Liver (tissue), 3 donors: ENCODE data around the gene SPRR2B.

Experiments used
- ATF3 ChIP-seq: IDR thresholded peaks from 2 replicates; pipeline ENCODE4 v1.6.1; 2016; ENCODE audit warnings: antibody characterized with exemption
- CTCF ChIP-seq: fragments of 150-350 bp; IDR thresholded peaks from 2 replicates; pipeline ENCODE4 v1.5.1; 2017; ENCODE audit warnings: improper control_type of control experiment, low read depth, low read length; ENCODE audit not compliant: missing input control
- GABPA ChIP-seq, 2 donors: IDR thresholded peaks in 1 of 2; conservative IDR thresholded peaks in 1 of 2; 2 replicates each; pipeline ENCODE4 v1.6.1; 2016; ENCODE audit warnings: antibody characterized with exemption in 2 of 2, mild to moderate bottlenecking in 1 of 2, moderate library complexity in 1 of 2
- MAX ChIP-seq: IDR thresholded peaks from 2 replicates; pipeline ENCODE4 v1.6.1; 2016; ENCODE audit warnings: antibody characterized with exemption
- NR2F2 ChIP-seq: IDR thresholded peaks from 2 replicates; pipeline ENCODE4 v1.6.1; 2016; ENCODE audit warnings: antibody characterized with exemption
- TAF1 ChIP-seq: conservative IDR thresholded peaks from 2 replicates; pipeline ENCODE4 v1.6.1; 2016; ENCODE audit warnings: antibody characterized with exemption, mild to moderate bottlenecking
- YY1 ChIP-seq: IDR thresholded peaks from 2 replicates; pipeline ENCODE4 v1.6.1; 2016; ENCODE audit warnings: antibody characterized with exemption, mild to moderate bottlenecking
- TF ChIP-seq, protein P1 (sequence below): IDR thresholded peaks from 2 replicates; pipeline ENCODE4 v1.6.1; 2016; ENCODE audit warnings: antibody characterized with exemption, mild to moderate bottlenecking
- donor health status: healthy.
- donor health status: healthy.

GRCh38 chr1:153081736-153082135 lies 10.3 kb upstream of the SPRR2B start:
- no peak for TF ChIP-seq CTCF
- TF ChIP-seq NR2F2 = no peak
- TF ChIP-seq MAX = no peak
- TF ChIP-seq YY1 = no peak
- TF ChIP-seq ATF3 = no peak
- TF ChIP-seq TAF1 = no peak
- TF ChIP-seq, protein P1, sequence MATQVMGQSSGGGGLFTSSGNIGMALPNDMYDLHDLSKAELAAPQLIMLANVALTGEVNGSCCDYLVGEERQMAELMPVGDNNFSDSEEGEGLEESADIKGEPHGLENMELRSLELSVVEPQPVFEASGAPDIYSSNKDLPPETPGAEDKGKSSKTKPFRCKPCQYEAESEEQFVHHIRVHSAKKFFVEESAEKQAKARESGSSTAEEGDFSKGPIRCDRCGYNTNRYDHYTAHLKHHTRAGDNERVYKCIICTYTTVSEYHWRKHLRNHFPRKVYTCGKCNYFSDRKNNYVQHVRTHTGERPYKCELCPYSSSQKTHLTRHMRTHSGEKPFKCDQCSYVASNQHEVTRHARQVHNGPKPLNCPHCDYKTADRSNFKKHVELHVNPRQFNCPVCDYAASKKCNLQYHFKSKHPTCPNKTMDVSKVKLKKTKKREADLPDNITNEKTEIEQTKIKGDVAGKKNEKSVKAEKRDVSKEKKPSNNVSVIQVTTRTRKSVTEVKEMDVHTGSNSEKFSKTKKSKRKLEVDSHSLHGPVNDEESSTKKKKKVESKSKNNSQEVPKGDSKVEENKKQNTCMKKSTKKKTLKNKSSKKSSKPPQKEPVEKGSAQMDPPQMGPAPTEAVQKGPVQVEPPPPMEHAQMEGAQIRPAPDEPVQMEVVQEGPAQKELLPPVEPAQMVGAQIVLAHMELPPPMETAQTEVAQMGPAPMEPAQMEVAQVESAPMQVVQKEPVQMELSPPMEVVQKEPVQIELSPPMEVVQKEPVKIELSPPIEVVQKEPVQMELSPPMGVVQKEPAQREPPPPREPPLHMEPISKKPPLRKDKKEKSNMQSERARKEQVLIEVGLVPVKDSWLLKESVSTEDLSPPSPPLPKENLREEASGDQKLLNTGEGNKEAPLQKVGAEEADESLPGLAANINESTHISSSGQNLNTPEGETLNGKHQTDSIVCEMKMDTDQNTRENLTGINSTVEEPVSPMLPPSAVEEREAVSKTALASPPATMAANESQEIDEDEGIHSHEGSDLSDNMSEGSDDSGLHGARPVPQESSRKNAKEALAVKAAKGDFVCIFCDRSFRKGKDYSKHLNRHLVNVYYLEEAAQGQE = no peak
- TF ChIP-seq GABPA (IDR thresholded peaks at IDR 0.05 in 1 of 2, conservative IDR thresholded peaks at IDR 0.05 in 1 of 2) = no peak
